Caco-2 (cell line): ENCODE data around the gene GABRR1. TPM values are rescaled to one million over a fixed set of nuclear protein-coding genes. Genes with fewer than 3 reads are reported as not detected.

Experiments used
- Bru-seq: library from RNA; stranded (reverse); fragments of 400-500 nt; gene quantifications from one replicate; lab custom pipeline; 2021; lab: Mats Ljungman, UMichigan
- BruChase-seq, 2 experiments: library from RNA; stranded (reverse); fragments of 400-500 nt; gene quantifications; one replicate each; lab custom pipeline; 2021; lab: Mats Ljungman, UMichigan
- BruUV-seq: library from RNA; stranded (reverse); fragments of 400-500 nt; replicated peaks from 2 replicates; lab custom pipeline; 2021; lab: Mats Ljungman, UMichigan
- CTCF ChIA-PET: fragments of 300-600 bp; sonication (Branson Sonifier 250); formaldehyde crosslinking; loops from one replicate; lab custom pipeline; 2022; ENCODE audit warnings: antibody characterized with exemption; lab: Charles Lee
- POLR2A ChIA-PET: fragments of 300-600 bp; sonication (Branson Sonifier 250); formaldehyde crosslinking; loops from one replicate; lab custom pipeline; 2022; ENCODE audit warnings: antibody characterized with exemption; lab: Charles Lee
- DNase-seq, 2 experiments: peaks; one replicate each; pipeline versions ENCODE4 v3.0.0 to v3.0.0-alpha.2; 2020 to 2022
- H3K27me3 ChIP-seq: replicated peaks from 2 replicates; pipeline ENCODE4 v1.6.0; 2011; ENCODE audit warnings: low read length; ENCODE audit not compliant: control insufficient read depth, insufficient read depth
- H3K36me3 ChIP-seq: 2 replicates; pipeline ENCODE4 v1.5.1; 2011; ENCODE audit warnings: low read length; ENCODE audit not compliant: control insufficient read depth, insufficient read depth
- H3K4me1 ChIP-seq: fragments of 250-450 bp; sonication (Bioruptor Pico); 2 replicates; pipeline ENCODE4 v1.5.1; 2020; ENCODE audit warnings: mild to moderate bottlenecking
- H3K4me3 ChIP-seq: 2 replicates; pipeline ENCODE4 v1.5.1; 2011; ENCODE audit warnings: low read depth, mild to moderate bottlenecking, control low read depth, low read length
- H3K9me3 ChIP-seq: fragments of 250-450 bp; sonication (Bioruptor Pico); 2 replicates; pipeline ENCODE4 v1.5.1; 2020; ENCODE audit warnings: mild to moderate bottlenecking, moderate library complexity
- H3K27ac Mint-ChIP-seq: one replicate; pipeline ENCODE4 v1.8.0; 2022; ENCODE audit warnings: mixed read lengths; ENCODE audit not compliant: unreplicated experiment
- H3K27me3 Mint-ChIP-seq: one replicate; pipeline ENCODE4 v1.8.0; 2022; ENCODE audit warnings: mixed read lengths; ENCODE audit not compliant: insufficient read depth, unreplicated experiment
- H3K36me3 Mint-ChIP-seq: one replicate; pipeline ENCODE4 v1.8.0; 2022; ENCODE audit warnings: mild to moderate bottlenecking, mixed read lengths; ENCODE audit not compliant: insufficient read depth, unreplicated experiment
- H3K4me1 Mint-ChIP-seq: one replicate; pipeline ENCODE4 v1.8.0; 2022; ENCODE audit warnings: low read depth, mixed read lengths; ENCODE audit not compliant: unreplicated experiment
- H3K4me3 Mint-ChIP-seq: one replicate; pipeline ENCODE4 v1.8.0; 2022; ENCODE audit warnings: mild to moderate bottlenecking, moderate library complexity, mixed read lengths; ENCODE audit not compliant: unreplicated experiment
- H3K9me3 Mint-ChIP-seq: one replicate; pipeline ENCODE4 v1.8.0; 2022; ENCODE audit warnings: mixed read lengths; ENCODE audit not compliant: unreplicated experiment
- intact Hi-C: fragments of 100-400 bp; cut with micrococcal nuclease; formaldehyde crosslinking; loops from one replicate; pipeline ENCODE4 v1.10.0; 2022; ENCODE audit not compliant: unreplicated experiment
- long read RNA-seq: library from polyadenylated mRNA; stranded (forward); transcript quantifications from one replicate; pipeline ENCODE4 v2.0.0, GENCODE V29; 2022
- total RNA-seq: library from RNA; stranded (reverse); gene quantifications from 2 replicates; pipeline ENCODE4 v1.2.3, GENCODE V29; 2022
- TF ChIP-seq, protein P1 (sequence below), 2 experiments: fragments of 200-600 bp in 1 of 2; IDR thresholded peaks; 1 replicate in 1 of 2; 2 replicates in 1 of 2; pipeline versions ENCODE4 v1.5.1 to v1.8.0; 2011 to 2022; ENCODE audit warnings: antibody characterized with exemption in 1 of 2, control low read depth in 1 of 2, inconsistent platforms in 1 of 2, low read depth in 1 of 2, low read length in 1 of 2, mild to moderate bottlenecking in 1 of 2, moderate library complexity in 1 of 2; ENCODE audit not compliant: insufficient read depth in 1 of 2, severe bottlenecking in 1 of 2, unreplicated experiment in 1 of 2

Gene GABRR1
- total RNA-seq (0.12 and 0.43 TPM in 2 replicates), Bru-seq, nascent RNA (percentile 18 among the genes with signal in this experiment), BruChase-seq, experiment 1, labeled RNA remaining after a 2-hour chase (percentile 16 among the genes with signal in this experiment), BruChase-seq, experiment 2, labeled RNA remaining after a 6-hour chase (percentile 19 among the genes with signal in this experiment)
- long read RNA-seq, partial matches to known transcripts, result 0 of 1 reads
- long read RNA-seq, other reads (novel, unspliced or antisense), result 1 of 1 reads

DNA sequence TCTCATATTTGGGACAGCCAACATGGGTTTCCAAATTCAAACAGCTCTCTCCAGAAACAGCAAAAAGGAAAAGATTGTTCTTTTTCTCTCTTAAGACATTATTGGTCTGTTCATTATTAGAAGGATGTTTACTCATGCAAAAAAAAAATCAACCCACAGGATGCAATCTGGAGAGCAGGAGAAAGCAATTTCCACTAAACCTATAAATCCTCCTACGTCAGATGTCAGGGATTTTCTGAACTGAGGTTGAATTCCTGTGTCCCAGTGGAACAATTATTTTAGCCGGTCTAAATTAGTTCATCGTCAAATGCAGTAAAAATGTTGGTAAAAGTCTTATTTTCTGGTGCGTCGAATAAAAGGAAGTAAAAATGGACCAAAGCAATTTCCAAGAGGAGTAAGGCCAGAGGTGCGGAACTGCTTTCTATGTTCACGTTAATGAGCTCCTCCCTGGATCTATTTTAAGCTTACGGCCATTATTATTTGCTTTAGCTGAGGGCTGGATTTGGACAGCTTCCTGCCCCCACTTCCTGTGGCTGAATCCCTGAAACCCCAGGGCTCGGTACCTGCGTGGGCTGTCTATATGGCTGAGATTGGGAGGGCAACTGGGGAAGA, at the start of gene GABRR1:
GABRR1 (minus strand) TSS at position 60 of the 612 bp plus-strand sequence; CDS start at position 24, 36 bp downstream.
- Mint-ChIP-seq H3K27ac (no peak within 1 kb of the TSS), H3K4me1 (no peaks in the 10 kb centered on the region), H3K4me3 (no peak within 1 kb of the TSS), H3K9me3 (no peaks in the 10 kb centered on the region), H3K27me3 (peaks cover 2% of the 10 kb centered on the region), H3K36me3 (no peaks in the 10 kb centered on the region)
- Histone ChIP-seq H3K27me3 (no peaks in the 10 kb centered on the region), H3K36me3 (no peaks in the 10 kb centered on the region), H3K4me3 (no peak within 1 kb of the TSS), H3K4me1 (no peaks in the 10 kb centered on the region), H3K9me3 (no peaks in the 10 kb centered on the region)
- intact Hi-C loops, result no loop called here
- TF ChIP-seq, protein P1, sequence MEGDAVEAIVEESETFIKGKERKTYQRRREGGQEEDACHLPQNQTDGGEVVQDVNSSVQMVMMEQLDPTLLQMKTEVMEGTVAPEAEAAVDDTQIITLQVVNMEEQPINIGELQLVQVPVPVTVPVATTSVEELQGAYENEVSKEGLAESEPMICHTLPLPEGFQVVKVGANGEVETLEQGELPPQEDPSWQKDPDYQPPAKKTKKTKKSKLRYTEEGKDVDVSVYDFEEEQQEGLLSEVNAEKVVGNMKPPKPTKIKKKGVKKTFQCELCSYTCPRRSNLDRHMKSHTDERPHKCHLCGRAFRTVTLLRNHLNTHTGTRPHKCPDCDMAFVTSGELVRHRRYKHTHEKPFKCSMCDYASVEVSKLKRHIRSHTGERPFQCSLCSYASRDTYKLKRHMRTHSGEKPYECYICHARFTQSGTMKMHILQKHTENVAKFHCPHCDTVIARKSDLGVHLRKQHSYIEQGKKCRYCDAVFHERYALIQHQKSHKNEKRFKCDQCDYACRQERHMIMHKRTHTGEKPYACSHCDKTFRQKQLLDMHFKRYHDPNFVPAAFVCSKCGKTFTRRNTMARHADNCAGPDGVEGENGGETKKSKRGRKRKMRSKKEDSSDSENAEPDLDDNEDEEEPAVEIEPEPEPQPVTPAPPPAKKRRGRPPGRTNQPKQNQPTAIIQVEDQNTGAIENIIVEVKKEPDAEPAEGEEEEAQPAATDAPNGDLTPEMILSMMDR (IDR thresholded peaks at IDR 0.05; ENCODE audit: insufficient read depth in 1 of 2, low read depth in 1 of 2, low read length in 1 of 2, severe bottlenecking in 1 of 2, unreplicated experiment in 1 of 2), result no peak
- no TSS peak for BruUV-seq
- POLR2A ChIA-PET, result no interaction called here
- CTCF ChIA-PET, result no interaction called here
- no peak for DNase-seq

DNA sequence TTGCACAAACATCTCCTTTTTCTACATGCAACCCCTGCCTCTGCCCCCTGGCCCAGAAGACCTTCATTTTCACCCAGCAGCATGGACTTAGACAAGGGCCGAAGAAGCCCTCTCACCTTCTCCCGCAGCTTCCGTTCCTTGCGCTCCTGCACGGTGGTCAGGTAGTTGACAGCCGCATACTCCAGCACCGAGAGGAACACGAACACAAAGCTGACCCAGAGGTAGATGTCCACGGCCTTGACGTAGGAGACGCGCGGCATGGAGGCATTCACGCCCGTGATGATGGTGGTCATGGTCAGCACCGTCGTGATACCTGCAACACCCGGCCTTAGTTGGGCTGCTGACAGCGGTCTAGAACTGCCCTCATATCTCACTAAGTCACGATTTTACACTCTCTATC, 47.1 kb upstream of the GABRR1 start:
- no peak overlapping the region for H3K4me3 ChIP-seq
- no peaks in the 10 kb centered on the region for H3K9me3 Mint-ChIP-seq
- TF ChIP-seq, protein P1 (IDR thresholded peaks at IDR 0.05; ENCODE audit: insufficient read depth in 1 of 2, low read depth in 1 of 2, low read length in 1 of 2, severe bottlenecking in 1 of 2, unreplicated experiment in 1 of 2), result no peak
- H3K4me3 Mint-ChIP-seq, result no peak overlapping the region
- no peaks in the 10 kb centered on the region for H3K4me1 Mint-ChIP-seq
- intact Hi-C loops, result no loop called here
- ChIA-PET POLR2A (no interaction called here), CTCF (no interaction called here)
- no peaks in the 10 kb centered on the region for H3K4me1 ChIP-seq
- no peak overlapping the region for H3K27ac Mint-ChIP-seq
- H3K36me3 Mint-ChIP-seq, result no peaks in the 10 kb centered on the region
- no peaks in the 10 kb centered on the region for H3K9me3 ChIP-seq
- BruUV-seq, result no TSS peak
- no peaks in the 10 kb centered on the region for H3K36me3 ChIP-seq
- no peaks in the 10 kb centered on the region for H3K27me3 Mint-ChIP-seq
- DNase-seq, result no peak
- no peaks in the 10 kb centered on the region for H3K27me3 ChIP-seq

DNA sequence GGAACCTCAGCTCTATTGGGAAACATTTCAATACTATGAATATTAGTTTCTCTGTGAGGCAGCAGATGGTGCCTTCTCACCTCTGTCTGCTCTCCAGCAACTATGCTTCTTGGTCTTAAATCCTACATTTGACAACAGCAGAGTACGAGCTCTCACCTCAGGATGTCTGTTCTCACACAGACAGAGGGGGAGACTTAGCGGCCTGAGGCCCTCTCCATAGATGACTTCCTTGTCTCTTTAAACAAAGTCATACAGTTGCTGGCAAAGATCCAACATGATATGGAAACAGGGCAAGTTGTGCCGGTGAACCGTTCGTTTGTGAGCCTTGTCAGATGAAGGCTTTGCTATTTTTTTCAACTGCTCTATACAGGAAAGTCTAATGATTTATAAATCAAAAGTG, 43.7 kb upstream of the GABRR1 start:
- CTCF ChIA-PET, result no interaction called here
- H3K36me3 Mint-ChIP-seq, result no peaks in the 10 kb centered on the region
- no peaks in the 10 kb centered on the region for H3K9me3 Mint-ChIP-seq
- H3K4me3 Mint-ChIP-seq, result no peak overlapping the region
- no TSS peak for BruUV-seq
- no peak overlapping the region for H3K4me3 ChIP-seq
- no peak for DNase-seq
- no peaks in the 10 kb centered on the region for H3K4me1 ChIP-seq
- intact Hi-C loops, result no loop called here
- H3K36me3 ChIP-seq, result no peaks in the 10 kb centered on the region
- TF ChIP-seq, protein P1 (IDR thresholded peaks at IDR 0.05; ENCODE audit: insufficient read depth in 1 of 2, low read depth in 1 of 2, low read length in 1 of 2, severe bottlenecking in 1 of 2, unreplicated experiment in 1 of 2), result no peak
- no peaks in the 10 kb centered on the region for H3K9me3 ChIP-seq
- POLR2A ChIA-PET, result no interaction called here
- H3K27me3 Mint-ChIP-seq, result no peaks in the 10 kb centered on the region
- no peaks in the 10 kb centered on the region for H3K4me1 Mint-ChIP-seq
- no peak overlapping the region for H3K27ac Mint-ChIP-seq
- no peaks in the 10 kb centered on the region for H3K27me3 ChIP-seq
